HepG2 (cell line): ENCODE data around the gene RBP7. TPM values are rescaled to one million over a fixed set of nuclear protein-coding genes. Genes with fewer than 3 reads are reported as not detected.

ENCODE experiments used
- microRNA-seq: library from miRNA; unstranded; fragments of <30 nt; microRNA quantifications from one replicate; pipeline ENCODE4, GENCODE V29; 2020
- polyA plus RNA-seq, 8 experiments: library from polyadenylated mRNA; depleted of rRNA in 3 of 8; stranded (reverse) in 7 of 8; unstranded in 1 of 8; fragments of >200 nt; fragmentation: Illumina TruSeq in 4 of 8; extraction: Trizol in 4 of 8; gene quantifications; 2 replicates each; pipeline versions ENCODE4 v1.2.1 to v1.2.3, GENCODE V29; 2011 to 2016; ENCODE audit warnings: low read depth in 4 of 8, missing spikeins in 1 of 8, mixed read lengths in 1 of 8; ENCODE audit not compliant: insufficient read depth in 1 of 8
- small RNA-seq, 3 experiments: library from RNA; depleted of rRNA; stranded (forward); fragments of <200 nt; gene quantifications; one replicate each; pipeline ENCODE3, GENCODE V24; 2012; ENCODE audit warnings: low read depth in 2 of 3, low replicate concordance in 1 of 3; ENCODE audit not compliant: insufficient read length in 3 of 3, insufficient read depth in 2 of 3
- total RNA-seq, 5 experiments: library from RNA; depleted of rRNA; stranded (reverse); fragments of >200 nt; fragmentation: Illumina TruSeq; extraction: Trizol; gene quantifications; 2 replicates each; pipeline ENCODE4 v1.2.3, GENCODE V29; 2016; ENCODE audit warnings: low read depth in 1 of 5

Gene RBP7
- total and polyA plus RNA-seq, 2 of the 13 experiments (the other 11 are each of a cell fraction or from before 2014, with no cell fraction given) = 1.6 to 2.0 TPM

Small RNAs within 50 kb of the gene (microRNA-seq; reads per million reads assigned to microRNA genes)
- gene MIR5697 = 2.9 reads per million, percentile 19 among the genes with 10 or more reads in this experiment

Small RNAs within 50 kb of the gene (small RNA-seq; reads per million reads assigned to genes)
- 0.10 to 9.7 (median 2.3) reads per million in 3 experiments for gene MIR5697

Other genes with a start within 250 kb of the RBP7 start
- gene CLSTN1, start 173.3 kb upstream of the RBP7 start, total RNA-seq (2016; rRNA removed; fragmentation: Illumina TruSeq; extraction: Trizol) = 11.9 and 19.7 TPM in 2 replicates
- 29.8 and 35.3 TPM in 2 replicates for gene CLSTN1, start 173.3 kb upstream of the RBP7 start, polyA plus RNA-seq (2011; rRNA removed)
- gene CTNNBIP1, start 87.0 kb upstream of the RBP7 start, total RNA-seq (2016; rRNA removed; fragmentation: Illumina TruSeq; extraction: Trizol) = 67.0 and 71.7 TPM in 2 replicates
- gene CTNNBIP1, start 87.0 kb upstream of the RBP7 start, polyA plus RNA-seq (2011; rRNA removed) = 83.0 and 83.1 TPM in 2 replicates
- gene LZIC, start 53.8 kb upstream of the RBP7 start, total RNA-seq (2016; rRNA removed; fragmentation: Illumina TruSeq; extraction: Trizol) = 71.8 and 119 TPM in 2 replicates
- gene LZIC, start 53.8 kb upstream of the RBP7 start, polyA plus RNA-seq (2011; rRNA removed) = 17.2 and 25.2 TPM in 2 replicates
- 12.2 and 14.5 TPM in 2 replicates for gene NMNAT1, start 53.8 kb upstream of the RBP7 start, total RNA-seq (2016; rRNA removed; fragmentation: Illumina TruSeq; extraction: Trizol)
- 5.4 and 5.6 TPM in 2 replicates for gene NMNAT1, start 53.8 kb upstream of the RBP7 start, polyA plus RNA-seq (2011; rRNA removed)
- 24.8 and 32.0 TPM in 2 replicates for gene UBE4B, start 35.7 kb downstream of the RBP7 start, total RNA-seq (2016; rRNA removed; fragmentation: Illumina TruSeq; extraction: Trizol)
- gene UBE4B, start 35.7 kb downstream of the RBP7 start, polyA plus RNA-seq (2011; rRNA removed) = 15.2 and 15.3 TPM in 2 replicates
- 26.7 and 43.6 TPM in 2 replicates for gene KIF1B, start 213.3 kb downstream of the RBP7 start, total RNA-seq (2016; rRNA removed; fragmentation: Illumina TruSeq; extraction: Trizol)
- 27.0 and 32.5 TPM in 2 replicates for gene KIF1B, start 213.3 kb downstream of the RBP7 start, polyA plus RNA-seq (2011; rRNA removed)